NCI-H2227 (cell line): ENCODE data around the gene NUDT1.
A peak's percentile ranks its signal among the peaks of the same experiment; 100 is the strongest.

Experiments
- DNase-seq: peaks from one replicate; lab custom pipeline; 2025; ENCODE audit not compliant: unreplicated experiment; lab: John Stamatoyannopoulos, UW

NUDT1 gene

DNA sequence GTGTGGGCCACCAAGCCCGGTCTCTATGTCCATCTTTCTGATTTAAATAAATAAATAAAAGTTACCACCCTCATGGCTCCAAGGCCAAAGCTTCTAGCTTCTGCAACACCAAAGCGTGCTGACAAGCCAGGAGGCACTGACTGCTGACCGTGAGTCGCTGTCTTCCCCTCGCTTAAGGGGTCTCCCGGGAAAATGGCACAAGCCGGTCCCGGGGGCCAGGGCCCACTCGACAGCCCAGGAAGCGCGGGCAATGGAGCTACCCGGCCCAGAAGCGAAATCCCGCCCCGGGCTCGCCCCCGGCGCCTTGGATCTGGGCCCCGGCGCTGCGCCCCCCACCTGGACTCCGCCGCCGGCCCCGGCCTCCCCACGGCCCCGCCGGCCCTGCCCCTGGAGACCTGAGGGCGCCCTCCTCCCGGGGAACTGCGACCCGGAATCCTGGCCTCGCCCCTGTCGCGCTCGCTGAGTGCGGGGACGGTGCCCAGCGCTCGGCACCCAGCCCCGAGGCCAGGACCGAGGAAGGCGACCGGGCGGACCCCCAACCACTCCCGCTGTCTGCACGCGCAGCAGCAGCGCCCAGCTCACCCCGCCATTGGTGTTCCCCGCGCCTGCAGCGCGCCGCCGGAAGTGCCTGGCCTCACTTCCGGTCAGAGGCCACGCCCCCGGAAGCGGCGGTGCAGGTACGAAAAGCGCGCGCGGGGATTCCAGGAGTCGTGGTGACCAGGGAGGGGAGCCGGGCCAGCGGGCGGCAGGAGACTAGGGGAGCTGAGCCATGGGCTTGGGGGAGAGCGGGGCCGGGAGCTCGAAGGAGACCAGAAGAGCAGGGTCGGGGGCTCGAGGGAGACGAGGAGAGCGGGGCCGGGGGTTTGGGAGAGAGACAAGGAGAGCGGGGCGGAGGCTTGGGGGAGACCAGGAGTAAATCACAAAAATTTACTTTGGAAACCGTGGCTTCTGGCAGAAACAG, at the start of gene NUDT1, which contains the start of gene MRM2:
NUDT1 (plus strand) TSS at position 647 of the 961 bp plus-strand sequence. CDS start 2,349 bp downstream, outside the sequence.
MRM2 (minus strand) TSS at position 626 of the 961 bp plus-strand sequence; CDS start at position 590, 36 bp downstream.
- DNase-seq = peak; percentile 89

DNA sequence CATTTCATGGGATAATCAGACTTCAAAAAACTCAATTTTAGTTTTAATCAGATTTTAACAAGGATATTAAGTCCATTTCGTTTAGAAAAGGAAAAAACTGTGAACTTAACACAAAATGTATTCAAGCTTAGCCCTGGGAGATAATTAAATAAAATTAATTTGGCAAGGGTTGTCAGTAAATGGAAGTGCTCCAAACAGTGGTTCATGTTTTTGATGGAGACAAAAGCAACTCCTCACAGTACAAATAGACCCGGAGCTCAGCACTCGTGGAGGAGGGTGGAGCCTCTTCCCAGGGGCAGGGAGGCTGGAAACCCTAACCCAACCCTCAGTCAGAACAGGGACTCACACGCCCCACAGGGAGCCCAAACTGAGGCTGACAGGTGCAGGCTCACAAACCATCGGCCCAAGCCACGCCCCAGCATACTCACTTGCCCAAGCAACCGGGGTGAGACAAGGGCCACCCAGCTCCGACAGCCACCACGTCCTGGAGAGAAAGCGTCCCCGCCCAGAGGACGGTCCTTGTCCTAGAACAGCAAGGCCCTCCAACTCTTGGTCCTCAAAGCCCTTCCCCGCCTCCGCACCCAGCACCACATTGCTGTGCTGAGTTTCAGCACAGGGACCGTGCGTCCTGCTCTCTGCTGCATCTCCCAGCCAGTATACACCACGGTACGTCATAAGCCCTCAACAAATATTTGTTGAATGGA, 49.0 kb upstream of the NUDT1 start:
- no peak for DNase-seq

DNA sequence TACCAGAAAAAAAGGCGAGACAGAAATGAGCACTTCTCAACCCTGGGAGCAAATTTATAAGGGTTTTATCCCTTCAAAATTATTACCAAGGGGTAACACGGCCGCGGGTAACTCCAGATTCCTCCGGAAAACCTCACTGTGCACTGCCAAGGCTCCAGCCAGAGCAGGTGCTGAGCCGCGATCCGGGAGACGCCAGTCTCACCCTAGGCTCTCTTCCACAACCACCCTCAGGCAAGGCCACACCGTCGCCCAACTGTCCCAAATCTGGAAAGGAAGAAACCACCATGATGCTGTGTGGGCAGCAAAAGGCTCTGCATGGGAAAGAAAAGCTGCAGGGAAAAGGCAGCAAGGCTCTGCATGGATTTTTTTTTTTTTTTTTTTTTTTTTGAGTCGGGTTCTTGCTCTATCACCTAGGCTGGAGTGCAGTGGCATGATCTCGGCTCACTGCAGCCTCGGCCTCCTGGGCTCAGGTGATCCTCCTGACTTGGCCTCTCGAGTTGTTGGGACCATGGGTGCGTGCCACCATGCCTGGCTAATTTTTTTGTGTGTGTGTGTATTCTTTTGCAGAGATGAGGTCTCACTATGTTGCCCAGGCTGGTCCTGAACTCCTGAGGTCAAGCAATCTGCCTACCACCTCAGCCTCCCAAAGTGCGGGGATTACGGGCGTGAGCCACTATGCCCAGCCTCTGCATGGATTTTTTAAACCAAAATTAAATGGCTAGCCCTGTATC, 48.3 kb upstream of the NUDT1 start:
- no peak for DNase-seq

DNA sequence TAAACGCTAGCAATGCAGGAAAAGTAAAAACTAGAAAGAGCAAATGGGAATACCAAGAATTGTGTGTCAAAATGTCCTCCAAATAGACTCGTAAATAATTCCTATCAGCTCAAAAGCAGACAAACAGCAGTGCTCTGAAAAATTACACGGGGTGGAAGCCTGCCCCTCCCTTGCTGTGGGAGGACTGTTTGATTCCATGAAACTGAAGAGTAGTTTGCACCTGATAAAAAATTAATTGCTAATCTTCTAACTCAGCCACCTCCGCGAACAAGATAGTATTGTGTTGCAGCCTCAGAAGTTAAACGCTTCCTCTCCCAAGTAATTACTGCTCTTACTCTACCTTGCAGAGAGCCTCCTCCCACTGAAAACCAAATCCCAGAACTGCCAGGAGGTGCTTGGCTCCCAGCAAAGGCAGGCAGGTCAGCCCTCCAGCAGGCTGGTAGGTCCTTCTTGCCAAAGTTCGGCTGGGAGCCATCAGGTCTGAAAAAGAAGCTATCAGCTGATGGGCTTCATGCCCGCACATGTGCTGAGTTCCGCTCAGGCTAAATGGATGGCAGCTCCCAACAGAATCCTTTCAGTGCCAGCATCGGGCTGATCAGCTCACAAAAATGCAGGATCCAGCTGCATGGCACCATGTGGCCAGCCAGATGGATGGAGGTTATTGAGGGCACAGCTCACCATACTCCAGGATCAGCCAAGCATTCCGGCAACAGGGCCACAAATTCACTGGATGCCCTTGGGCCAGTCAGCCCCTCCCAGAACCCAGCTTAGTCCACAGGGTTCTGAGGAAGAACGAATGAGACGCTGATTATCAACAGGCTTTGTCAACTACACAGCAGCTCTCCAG, 46.4 kb upstream of the NUDT1 start:
- no peak for DNase-seq

GRCh38 chr7:2196381-2197378, 45.3 kb upstream of the NUDT1 start:
- no peak for DNase-seq

- DNase-seq = no peak
Measured at GRCh38 chr7:2197436-2198155, 44.4 kb upstream of the NUDT1 start.

DNA sequence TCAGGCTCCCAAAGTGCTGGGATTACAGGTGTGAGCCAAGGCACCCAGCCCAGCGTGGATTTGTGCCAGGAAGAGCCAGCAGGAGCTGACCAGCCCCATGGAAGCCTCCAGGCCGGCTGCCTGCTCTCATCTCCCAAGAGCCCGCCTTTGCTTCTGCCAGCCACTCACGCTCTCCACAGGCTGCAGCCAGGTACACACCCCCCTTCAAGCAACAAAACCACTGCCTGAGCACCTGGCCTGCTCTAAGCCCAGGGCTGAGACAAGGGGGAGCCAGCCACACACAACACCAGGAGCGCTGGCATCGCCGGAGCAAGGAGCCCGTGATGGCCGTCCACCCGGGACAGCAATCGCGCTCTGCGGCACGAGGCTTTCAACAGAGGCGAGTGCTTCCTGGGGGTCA, 43.8 kb upstream of the NUDT1 start:
- DNase-seq = no peak

- no peak for DNase-seq
Measured at GRCh38 chr7:2198760-2199159, 43.3 kb upstream of the NUDT1 start.

GRCh38 chr7:2199528-2199927, 42.5 kb upstream of the NUDT1 start:
- no peak for DNase-seq

GRCh38 chr7:2199956-2200583, 42.0 kb upstream of the NUDT1 start:
- DNase-seq = no peak

- DNase-seq = no peak
Measured at GRCh38 chr7:2200584-2200980, 41.4 kb upstream of the NUDT1 start.

GRCh38 chr7:2201128-2201527, 40.9 kb upstream of the NUDT1 start:
- no peak for DNase-seq

DNA sequence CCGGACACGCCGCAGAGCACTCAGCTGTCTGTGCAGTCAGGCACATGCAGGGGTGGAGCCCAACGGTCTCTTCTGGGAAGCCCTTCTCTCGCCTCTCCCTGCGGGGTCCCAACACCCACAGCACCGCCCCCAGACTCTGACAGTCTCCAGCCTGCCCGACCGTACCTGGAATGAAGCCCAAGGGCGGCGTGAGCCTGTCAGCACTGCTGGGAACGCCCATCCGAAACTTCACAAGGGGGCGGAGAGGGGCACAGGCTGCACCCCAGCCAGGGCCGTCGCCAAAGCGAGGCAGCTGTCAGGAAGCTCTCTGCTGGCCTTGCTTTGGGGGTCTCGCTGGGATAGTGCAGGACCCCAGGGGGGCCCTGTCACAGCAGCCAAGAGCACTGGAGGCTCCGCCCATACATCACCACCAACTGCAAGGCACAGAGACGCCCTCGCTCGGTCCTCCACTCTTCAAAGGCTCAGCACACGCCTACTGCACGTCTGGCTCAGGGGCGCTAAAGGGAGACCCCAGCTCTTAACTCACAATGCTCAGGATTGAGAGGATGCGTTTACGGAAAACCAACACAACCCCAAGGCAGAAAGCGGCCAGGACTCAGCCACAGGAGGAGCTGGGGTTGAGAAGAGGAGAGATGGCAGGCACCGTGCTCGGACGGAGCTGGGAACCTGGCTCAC, 40.2 kb upstream of the NUDT1 start:
- DNase-seq = no peak

- no peak for DNase-seq
Measured at GRCh38 chr7:2202361-2202761, 39.7 kb upstream of the NUDT1 start.

GRCh38 chr7:2202901-2203765, 38.9 kb upstream of the NUDT1 start:
- no peak for DNase-seq

DNA sequence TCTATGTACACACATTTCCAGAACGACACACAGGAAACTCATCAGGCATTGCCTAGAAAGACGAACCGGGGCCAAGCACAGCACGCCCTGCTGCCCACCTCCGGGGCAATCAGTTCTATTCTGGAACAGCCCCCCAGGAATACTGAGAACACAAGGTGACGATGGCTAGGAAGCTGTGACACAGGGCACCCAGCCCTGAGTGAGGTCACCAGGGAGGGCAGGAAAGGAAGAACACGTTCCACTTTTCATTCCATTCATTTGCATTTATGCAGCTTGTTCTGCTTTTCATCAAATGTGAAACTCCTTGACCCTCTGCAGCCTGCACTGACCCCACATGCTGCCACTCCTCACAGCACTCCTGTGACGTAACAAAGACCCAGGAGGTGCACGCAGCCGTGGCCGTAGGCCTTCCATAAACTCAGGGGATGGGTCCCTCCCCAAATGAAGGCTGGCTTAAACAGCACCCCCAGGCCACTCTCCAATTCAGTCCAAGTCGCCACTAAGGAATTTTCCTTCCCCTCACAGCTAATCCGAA, 38.2 kb upstream of the NUDT1 start:
- no peak for DNase-seq
